Adipose tissue (tissue), 3 donors: ENCODE measurements around the gene MACROD1. TPM values are rescaled to one million over a fixed set of nuclear protein-coding genes. Genes with fewer than 3 reads are reported as not detected.

ENCODE experiments used
- H3K27ac ChIP-seq: one replicate; pipeline ENCODE4 v1.5.1; 2013; ENCODE audit warnings: low read depth, low read length
- WGBS, 3 donors: extraction: QIAGEN DNeasy Blood & Tissue Kit; methylation state at CpG; one replicate each; pipeline ENCODE4 v1.1.7; 2013; 5-methylcytosine and 5-hydroxymethylcytosine counted together
- polyA plus RNA-seq, 3 donors: library from polyadenylated mRNA; stranded (reverse); fragments of 200-250 nt; gene quantifications; one replicate each; pipeline ENCODE4 v1.2.3, GENCODE V29; 2013
- donor health status: healthy with polysubstance abuse.
- donor health status: Bipolar disorder and iron deficiency.
- donor health status: healthy.

Gene MACROD1
- polyA plus RNA-seq, 3 donors = 27.6 to 66.7 (median 38.7) TPM

DNA sequence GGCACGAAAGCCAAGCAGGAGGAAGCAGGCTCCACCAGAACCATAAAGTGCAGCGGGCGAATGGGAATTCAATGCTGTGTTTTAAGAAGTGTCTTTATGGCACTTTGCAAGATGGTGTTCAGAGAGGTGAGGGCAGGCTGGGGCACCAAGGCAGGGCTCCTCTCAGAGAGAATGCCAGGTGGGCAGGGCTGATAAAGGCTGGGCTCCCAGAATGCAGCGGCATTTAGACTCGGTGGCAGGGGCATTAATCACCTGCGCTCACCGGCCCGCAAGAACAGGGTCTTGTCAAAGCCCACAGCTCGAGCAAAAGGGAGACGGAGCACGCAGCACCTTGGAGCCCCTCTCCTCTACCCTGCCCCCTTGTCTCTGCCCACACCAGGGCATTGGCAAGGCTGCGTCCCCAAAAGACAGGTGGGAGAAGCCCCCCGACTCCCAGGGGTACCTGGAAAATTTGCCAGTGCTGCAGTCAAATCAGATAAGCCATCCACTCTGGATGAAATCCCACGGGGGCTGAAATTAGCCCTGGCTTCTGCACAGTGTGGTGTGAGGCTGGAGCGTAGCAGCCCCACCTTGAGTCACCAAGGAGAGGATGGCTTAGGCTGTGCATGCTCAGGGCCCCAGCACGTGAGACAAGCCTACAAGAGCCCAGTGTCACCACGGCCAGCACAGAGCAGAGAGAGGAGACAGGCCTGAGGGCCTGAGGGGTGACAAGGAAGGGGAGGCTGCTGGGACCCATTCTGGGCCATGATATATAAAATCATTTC is 8.1 kb downstream of the MACROD1 start:
- WGBS, 3 donors = 86 to 91% (median 89%) methylated on average over 17 of the region's 17 CpGs
- H3K27ac ChIP-seq = no peak overlapping the region

DNA sequence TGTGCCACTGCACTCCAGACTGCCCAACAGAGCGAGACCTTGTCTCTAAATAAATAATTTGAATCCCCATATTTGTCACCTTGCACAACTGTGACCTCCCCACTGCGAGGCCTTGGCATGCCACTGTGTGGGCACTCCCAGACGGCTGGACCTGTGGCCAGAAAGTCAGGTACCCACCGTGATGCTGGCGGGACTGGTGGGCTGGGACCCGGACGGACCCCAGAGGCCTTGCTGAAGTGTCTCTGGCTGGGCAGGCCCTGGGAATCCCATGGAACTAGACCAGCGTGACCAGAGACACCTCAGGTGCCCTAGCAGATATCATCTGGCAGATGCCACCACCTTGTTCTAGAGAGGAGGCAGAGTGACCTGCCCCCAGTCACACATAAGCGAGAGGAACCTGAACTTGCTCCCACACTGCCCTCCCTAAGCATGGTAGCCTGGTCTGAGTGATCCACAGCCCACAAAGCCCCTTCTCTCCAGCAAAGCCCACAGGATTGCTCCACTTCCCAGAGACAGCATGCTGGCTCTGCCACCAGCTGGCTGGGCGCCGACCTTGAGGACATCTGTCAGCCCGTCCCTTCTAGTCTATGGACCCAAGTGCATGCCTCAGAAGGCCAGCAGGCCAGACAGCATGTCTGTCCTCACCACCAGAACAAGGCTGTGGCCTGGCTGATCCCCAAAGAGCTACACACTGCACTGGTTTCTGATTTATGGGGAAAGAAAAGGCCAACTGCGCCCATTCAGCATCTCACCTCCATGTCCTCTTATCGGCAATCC is 9.5 kb downstream of the MACROD1 start:
- WGBS, 3 donors = 82 to 96% (median 94%) methylated on average over 14 of the region's 14 CpGs

DNA sequence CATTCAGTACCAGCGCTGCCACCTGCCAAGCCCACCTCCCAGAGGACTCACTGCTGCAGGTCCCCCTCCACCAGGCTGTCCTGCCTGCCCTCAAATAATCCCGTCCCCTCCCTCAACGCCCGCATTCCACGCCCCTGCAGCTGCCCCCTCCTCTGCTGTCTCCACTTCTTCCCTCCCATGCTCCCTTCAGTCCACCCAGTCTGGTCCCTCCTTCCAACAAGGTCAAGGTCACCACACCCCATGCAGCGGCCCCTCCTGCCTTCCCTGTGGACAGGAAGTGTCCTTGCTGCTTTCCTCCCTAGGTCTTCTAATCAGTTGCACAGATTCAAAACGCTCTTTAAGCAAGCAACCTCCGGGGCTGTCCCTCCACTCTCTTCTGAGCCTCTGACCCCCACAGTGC is 12.1 kb downstream of the MACROD1 start:
- 40 to 56% (median 54%) methylated on average over 8 of the region's 8 CpGs for WGBS, 3 donors
- H3K27ac ChIP-seq = no peak overlapping the region

More for the DNA sequence above, 9.5 kb downstream of the MACROD1 start:
- H3K27ac ChIP-seq = no peak overlapping the region

DNA sequence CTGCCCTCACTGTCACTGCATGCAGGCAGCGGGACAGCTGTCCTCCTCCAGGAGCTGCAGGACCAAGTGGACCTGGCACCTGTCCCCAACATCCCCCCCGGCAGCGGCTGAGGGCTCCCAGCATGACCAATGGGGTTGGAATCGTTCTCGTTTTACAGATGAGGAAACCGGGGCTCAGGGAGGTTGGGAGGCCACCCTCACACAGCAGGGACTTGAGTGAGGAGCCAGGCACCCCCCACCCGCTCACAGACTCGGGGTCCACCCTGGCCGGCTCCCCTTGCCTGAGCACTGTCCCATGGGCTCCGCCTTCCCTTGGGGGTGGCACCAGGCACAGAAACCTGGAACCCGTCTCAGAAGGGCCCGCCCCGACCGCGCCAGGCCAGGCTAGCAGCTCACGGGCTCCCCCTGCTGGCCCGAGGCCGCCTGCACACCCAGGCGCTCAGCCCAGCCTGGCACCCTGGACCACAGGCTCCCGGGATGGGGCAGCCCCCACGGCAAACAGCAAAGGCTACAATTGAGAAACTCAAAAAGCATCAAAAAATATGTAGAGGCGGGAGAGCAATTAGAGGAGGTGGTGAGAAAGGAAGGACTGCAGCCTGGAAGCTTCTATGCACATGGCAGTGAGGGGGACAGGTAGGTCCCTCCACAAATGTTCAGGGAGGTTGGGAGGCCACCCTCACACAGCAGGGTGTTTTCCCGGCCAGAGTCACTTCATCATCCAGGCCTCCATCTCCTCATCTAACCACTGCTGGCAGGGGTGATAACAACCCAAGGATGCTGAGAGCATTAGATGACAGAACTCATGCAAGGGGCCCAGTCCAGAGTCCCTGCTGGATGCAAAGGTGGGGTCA is 12.8 kb downstream of the MACROD1 start:
- 18 to 21% (median 19%) methylated on average over 23 of the region's 23 CpGs for WGBS, 3 donors
- no peak overlapping the region for H3K27ac ChIP-seq

DNA sequence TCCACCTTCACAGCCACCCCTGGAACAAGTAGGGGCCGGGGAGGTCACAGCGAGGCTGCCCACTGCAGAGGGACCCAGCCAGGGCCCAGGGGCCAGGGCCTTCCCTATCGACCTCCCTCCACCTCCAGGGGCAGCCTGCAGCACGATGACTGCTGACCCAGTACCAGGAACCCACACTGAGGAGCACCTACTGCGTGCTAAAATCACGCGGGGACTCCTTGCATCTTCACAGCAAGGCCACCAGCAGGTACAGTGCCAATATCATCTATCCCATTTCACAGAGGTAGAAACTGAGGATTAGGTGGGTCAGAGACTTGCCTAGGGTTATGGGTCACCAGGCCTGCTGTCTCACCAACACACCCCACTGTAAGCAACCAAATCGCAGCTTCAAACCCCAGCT is 14.6 kb downstream of the MACROD1 start:
- 91 to 96% (median 93%) methylated on average over 8 of the region's 8 CpGs for WGBS, 3 donors

DNA sequence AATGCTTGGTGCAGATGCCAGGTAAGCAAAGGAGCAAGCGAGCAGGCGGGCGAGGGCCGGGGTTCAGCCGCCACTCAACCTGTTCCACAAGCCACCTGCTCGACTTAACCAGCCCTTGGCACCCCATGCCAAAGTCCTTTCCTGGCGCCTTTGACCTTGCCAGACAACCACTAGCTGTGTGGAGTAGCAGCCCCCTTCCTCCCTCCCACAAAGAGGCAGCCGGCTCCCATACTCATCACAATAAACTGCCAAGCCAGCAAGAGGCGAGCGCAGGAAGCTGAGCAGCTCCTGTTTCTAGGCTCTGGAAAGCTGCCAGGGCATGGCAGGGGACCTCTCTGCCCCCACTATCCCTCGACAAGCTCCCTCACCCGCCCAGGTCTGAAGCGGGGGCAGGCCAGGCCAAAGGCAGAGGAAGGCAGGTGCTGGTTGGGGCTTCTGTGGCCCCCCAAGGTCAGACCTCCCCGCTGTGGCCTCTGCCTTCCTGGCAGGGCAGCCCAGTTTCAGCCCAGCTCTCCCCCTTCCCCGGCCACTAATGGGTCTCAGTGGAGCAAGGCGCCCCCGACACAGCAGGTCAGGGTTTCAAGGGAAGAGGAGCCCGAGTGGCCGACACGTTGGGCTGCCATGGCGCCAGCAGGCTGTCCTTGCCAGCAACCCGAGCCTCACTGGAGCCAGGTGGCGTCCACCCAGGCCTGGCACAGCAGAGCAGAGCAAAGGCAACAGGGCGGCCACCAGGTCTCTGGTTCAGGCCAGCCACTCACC is 15.3 kb downstream of the MACROD1 start:
- 33 to 78% (median 74%) methylated on average over 21 to 24 of the region's 24 CpGs for WGBS, 3 donors
- H3K27ac ChIP-seq = no peak overlapping the region

More for the DNA sequence above, 14.6 kb downstream of the MACROD1 start:
- H3K27ac ChIP-seq = no peak overlapping the region

DNA sequence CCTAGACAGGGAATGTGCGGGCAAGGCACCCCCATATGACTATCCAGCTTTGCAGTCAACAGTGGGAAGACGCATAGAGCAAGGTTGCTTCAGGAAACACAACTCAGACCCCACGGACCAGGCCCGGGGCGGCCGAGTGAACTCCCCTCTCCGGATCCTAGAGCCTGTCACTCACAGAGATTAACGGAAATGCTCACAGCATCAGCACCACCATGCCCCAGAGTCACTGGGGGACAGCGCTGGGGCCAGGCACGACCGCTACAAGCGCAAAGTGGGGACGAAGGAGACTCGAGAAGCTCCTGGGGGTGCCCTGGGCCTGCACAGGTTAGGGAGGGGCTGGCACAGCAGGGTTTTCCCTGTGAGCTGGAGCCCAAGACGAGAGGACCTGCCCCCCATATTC is 15.9 kb downstream of the MACROD1 start:
- no peak overlapping the region for H3K27ac ChIP-seq
- 89 to 95% (median 92%) methylated on average over 15 of the region's 15 CpGs for WGBS, 3 donors

DNA sequence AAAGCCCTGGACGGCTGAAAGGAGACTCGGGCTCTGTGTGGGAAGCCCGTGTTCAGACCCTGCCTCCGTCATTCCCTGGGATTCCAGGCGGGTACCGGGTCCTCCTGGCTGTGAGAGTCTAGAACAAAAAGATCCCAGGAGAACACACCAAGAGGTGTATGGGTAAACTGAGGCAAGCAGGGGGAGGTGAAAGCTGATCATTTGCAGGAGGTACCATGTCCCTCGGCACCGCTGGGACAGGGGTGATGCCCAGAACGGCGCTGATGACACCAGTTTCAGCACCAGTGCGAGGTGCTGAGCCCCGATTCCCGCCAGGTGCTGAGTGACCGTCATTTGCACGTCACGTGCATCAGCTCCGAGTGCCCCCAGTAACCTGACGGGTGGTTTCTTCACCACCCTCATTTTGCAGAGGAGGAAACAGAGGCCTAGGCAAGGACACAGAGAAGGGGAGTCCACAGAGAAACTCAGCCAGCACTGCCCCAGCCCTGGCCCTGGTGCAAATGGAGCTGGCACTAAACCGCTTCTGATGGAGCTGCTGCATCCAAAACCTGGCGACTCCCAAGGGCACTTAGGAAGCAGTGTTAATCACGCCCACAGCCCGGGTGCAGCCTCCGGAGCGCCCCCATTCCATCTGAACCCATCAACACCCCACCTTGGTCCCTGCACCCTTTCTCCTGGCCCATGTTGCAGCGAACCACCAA is 16.8 kb downstream of the MACROD1 start:
- no peak overlapping the region for H3K27ac ChIP-seq
- WGBS, 3 donors = 79 to 83% (median 80%) methylated on average over 25 of the region's 25 CpGs

DNA sequence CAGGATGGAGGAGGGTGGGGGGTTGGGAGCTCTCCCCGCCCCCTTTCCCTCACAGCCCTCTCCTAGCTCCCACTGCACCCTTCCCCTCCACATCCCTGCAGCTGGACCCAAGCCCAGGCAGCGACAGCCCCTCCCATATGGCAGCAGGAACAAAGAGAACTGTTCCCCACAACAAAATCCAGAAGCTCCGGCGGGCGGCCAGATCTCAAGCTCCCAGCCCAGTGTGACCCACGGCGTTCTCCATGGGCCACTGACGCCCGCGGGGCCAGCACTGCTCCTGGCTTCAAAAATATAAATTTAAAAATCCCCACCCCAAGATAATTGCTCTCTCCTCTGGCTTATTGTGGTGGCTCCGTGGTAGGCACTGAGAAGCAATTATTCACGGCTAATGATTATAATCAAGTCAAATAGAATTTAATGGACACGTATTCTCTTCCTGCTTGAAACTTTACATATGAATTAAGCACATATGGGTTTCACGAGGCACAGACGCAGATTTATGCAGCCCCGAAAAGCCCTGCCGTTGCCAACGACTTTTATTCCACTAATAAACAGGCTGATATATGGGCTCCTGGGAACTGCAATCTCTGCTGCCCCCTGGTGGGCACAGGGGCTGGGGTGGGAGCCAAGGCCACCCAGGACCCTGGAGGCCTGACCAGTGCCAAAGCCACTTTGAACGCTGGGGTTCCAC is 17.5 kb downstream of the MACROD1 start:
- 19 to 24% (median 23%) methylated on average over 19 of the region's 19 CpGs for WGBS, 3 donors
- no peak overlapping the region for H3K27ac ChIP-seq

DNA sequence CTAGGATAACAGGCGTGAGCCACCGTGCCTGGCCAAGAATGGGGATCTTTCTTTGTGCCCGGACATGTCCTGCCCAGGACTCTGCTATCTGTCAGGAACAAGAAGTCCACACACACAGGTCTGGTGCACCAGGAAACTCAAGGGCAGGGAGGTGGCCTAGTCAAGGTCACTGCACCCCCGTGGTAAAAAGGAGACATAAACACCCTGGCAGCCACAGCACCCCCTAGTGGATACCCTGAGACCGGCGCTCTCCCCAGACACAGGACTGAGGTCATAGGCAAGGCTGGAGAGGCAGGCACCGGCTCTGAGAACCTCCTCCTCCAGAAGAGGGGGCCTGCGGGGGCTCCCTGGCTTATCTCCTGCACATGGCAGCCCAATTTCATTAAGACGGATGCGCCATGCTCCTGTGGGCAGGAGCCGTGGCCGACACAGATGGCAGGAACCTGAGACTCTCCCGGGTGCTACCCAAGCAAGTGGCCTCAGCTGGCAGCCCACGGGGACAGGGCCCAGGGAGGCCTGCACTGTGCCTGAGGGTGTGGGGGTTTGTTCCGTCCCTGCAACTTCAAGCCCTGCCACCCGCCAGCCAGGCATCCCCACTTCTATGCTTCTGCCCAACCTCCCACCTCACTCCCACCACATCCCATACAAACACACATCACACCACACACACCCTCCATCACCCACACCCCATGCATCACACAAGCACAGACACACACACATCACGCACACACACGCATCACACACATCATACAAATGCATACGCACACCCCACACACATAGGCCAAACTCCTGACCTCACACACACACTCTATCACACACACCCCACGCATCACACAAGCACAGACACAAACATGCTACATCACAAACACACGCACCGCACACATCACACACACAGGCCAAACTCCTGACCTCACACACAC is 19.6 kb downstream of the MACROD1 start:
- H3K27ac ChIP-seq = no peak overlapping the region
- WGBS, 3 donors = 73 to 76% (median 74%) methylated on average over 20 to 22 of the region's 22 CpGs

DNA sequence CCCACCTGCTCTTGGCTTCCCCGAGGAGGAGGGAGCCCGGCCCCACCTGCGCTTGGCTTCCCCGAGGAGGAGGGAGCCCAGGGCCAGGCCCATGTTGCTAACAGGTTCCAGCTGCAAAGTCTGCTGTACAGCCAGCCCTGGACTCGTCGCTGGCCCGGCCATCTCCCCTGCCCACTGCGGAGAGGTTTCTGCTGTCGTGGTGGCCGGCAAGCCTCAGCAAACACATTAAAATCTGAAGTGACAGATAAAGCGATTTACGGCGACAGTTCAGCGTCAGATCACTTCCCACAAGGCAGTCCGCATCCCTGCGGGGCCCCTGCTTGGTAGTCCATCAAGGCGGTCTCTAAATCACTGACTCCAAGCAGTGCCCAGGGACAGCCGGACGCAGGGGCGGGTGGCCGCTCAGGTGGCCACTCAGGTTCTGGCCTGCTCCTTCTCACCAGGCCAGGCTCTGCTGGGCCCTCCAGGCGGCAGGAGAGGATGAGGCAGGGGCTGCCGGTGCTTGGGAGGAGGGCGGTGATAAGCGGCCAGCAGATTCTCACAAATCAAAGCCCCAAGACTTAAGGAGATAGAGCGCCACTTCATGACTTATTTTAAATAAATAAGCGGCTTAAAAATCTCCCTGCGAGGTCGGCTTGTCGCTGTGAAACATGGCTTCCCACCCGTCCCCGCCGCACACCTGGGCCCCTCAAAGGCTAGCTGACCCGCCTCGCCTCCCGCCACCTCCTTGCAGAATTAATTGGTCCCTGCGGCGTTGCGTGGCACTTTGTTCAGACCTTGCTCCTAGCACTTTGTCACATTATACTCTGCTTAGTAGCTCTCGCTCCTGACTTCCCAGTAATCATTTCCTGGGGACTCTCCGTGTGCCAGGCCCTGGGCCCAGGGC is 21.1 kb downstream of the MACROD1 start:
- WGBS, 3 donors = 94 to 95% (median 94%) methylated on average over 39 to 41 of the region's 41 CpGs
- no peak overlapping the region for H3K27ac ChIP-seq

DNA sequence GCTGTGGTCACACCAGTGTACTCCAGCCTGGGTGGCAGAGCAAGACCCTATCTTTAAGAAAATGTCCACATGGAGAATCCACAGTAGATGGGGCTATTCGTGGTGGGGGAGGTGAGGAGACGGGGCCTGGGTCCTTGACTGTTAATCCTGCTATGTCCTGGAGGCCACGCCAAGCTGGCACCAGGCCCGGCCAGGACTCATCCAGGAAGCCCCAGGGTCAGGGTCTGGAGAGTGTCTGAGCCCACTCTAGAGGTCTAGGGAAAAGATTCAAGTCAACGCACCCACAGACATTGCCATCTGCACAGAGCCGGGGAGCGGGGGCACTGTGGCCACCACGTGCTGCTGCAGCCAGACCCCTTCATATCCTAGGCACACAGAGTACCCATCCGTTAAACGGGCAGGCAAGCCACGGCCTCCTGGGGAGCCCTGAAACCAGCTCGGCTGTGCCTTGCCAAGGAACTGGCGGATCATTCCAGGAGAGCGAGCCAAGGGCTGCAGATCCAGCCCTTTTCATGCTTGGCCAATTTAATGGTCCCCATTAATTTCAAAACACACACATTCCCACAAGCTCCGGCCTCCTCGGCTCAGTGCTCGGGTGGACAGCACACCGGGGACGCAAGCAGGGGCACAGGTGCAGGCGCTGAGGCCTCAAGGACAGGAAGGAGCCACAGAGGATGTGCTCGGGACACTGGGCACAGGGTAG is 24.7 kb downstream of the MACROD1 start:
- WGBS, 3 donors = 73 to 81% (median 76%) methylated on average over 21 of the region's 21 CpGs
- no peak overlapping the region for H3K27ac ChIP-seq

DNA sequence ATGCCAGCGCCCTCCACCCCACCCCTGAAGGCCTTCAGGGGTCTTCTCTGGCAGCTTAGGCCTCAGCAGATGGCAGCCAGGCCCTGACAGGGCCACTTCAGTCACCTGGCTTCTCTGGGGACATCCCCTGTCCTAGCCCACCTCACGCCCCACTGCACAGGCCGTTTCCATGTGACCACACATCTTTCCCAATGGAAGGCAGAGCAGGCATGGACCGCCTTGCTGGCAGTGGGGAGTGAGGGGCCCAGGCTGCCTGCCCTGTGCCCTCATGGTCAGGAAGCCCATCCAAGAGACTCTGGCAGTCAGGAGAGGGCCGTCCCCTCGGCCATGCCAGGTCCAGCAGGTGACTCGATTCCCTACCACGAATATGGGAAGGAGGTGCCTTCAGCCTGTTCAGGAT is 25.8 kb downstream of the MACROD1 start:
- no peak overlapping the region for H3K27ac ChIP-seq

DNA sequence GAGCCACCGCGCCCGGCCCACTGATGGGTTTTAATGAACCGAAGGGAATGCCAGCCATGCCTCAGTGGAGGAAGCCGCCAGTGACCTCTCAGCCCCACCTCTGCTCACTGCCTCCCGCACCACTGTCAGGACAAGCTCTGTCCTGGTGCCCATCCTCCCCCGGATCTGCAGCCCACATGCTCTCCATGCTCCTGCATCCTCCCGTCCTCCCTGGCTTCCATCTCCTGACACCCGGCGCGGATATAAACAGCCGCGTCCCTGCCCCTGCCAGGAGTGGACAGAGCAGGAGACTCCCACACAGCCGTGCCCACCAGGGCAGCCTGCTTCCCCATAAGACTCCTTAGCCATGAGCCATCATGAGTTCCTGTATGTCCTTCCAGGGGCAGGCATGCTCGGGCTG is 26.9 kb downstream of the MACROD1 start:
- no peak overlapping the region for H3K27ac ChIP-seq
- 86 to 91% (median 89%) methylated on average over 15 of the region's 15 CpGs for WGBS, 3 donors

More for the DNA sequence above, 25.8 kb downstream of the MACROD1 start:
- 91 to 92% (median 92%) methylated on average over 8 of the region's 8 CpGs for WGBS, 3 donors

DNA sequence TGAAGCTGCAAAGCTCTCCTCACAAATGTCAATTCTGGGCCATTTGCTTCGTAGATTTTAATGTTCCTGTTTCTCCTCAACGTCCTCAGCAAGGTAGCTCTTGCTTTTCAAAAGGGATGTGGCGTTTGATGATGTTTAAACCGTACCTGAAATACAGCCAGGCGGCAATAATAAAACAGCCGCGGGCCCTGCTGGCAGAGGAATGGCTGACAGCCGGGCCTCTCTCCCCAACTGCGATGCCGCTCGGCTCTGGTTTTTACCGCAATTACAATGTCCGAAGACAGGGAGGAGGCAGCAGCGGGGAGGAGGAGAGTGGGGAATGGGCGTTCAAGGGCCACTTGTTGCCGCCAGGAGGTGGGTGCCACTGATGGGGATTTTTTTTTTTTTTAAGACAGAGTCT is 27.5 kb downstream of the MACROD1 start:
- 90 to 92% (median 91%) methylated on average over 16 of the region's 16 CpGs for WGBS, 3 donors
- no peak overlapping the region for H3K27ac ChIP-seq
